HG03521 (cell line): ENCODE measurements around the gene ANAPC16.
"Not testable (repeated sequence)": the region's sequence is repeated elsewhere in the genome, so short reads cannot be mapped to it uniquely, and the experiment has no call there.

Source experiments
- ATAC-seq: cut with Tn5 transposase; IDR thresholded peaks from one replicate; pipeline ENCODE4 v1.9.1; 2021; ENCODE audit warnings: mild to moderate bottlenecking, moderate library complexity; ENCODE audit not compliant: unreplicated experiment

ANAPC16 gene

DNA sequence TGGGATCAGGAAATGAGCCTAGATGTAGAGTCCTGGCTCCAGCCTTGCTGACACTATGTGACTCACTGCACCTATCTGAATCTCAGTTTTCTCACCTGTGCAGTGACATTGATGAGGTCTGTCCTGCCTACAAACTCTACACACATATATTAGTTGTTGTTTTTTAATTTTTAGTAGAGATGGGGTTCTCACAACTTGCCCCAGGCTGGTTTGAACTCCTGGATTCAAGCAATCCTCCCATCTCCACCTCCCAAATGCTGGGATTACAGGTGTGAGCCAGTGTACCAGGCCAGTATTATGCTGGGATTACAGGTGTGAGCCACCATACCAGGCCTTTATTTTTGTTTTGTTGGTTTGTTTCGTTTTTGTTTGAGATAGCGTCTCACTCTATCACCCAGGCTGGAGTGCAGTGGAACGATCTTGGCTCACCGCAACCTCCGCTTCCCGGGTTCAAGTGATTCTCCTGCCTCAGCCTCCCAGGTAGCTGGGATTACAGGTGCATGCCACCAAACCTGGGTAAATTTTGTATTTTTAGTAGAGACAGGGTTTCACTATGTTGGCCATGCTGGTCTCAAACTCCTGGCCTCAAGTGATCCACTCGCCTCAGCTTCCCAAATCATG is 46.1 kb downstream of the ANAPC16 start:
- ATAC-seq: no peak

DNA sequence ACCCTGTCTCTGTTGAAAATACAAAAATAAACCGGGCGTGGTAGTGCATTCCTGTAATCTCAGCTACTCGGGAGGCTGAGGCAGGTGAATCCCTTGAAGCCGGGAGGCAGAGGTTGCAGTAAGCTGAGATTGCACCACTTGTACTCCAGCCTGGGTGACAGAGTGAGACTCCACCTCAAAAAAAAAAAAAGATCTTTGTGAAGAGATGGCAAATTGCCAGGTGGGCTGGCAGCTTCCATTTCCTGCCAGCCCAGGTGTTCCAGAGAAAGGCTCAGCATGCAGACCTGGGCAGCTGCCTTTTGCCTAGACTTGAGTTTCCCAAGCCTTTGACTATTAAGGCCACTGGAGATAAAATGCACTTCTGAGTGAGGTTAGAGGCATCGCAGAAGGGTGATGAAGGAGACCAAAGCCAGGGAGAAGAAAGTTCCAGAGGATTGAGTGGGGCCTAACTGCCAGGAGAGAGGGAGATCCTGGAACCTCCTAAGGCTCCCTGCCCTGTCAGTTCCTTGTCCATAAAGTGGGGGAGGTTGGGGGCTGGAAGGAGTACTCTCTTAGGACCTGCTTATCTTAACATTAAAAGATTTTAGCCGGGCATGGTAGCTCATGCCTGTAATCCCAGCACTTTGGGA is 47.9 kb downstream of the ANAPC16 start:
- no peak for ATAC-seq

DNA sequence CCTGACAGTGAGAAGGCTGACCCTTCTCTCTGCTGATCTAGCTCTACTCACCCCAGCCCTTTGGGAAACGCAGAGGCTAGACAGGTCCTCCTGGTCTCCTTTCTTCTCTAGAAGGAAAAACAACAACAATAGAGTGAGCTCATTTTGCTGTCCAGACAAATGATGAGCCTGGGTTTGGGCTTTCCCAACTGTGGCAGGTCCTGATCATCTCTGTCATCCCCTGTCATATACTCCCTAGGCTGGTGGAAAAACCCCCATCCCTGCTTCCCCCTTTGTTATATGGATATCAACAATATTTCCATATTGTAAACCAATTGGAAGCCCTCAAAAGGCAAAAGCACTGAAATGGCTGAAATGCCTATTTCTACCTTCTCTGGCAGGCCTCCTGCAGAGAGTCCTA is 48.7 kb downstream of the ANAPC16 start:
- no peak for ATAC-seq

DNA sequence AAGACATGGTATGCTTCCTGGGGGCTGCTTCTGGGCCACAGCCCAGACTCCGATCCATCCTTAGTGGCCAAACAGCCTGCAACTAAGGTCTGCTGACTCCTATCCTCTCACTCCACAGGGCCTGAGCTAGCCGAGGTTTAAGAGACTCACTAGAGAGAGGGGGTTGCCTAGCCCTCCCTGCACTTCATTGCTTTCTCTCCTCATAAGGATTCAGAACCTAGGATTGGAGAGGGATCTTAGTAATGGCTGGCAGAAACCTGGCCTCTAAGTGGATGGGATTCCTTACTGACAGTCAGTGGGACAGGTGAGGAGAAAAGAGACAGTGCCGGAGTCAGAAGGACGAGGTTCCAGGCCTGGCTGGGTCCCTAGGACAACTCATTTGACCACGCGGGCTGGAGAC is 49.7 kb downstream of the ANAPC16 start:
- ATAC-seq: no peak

DNA sequence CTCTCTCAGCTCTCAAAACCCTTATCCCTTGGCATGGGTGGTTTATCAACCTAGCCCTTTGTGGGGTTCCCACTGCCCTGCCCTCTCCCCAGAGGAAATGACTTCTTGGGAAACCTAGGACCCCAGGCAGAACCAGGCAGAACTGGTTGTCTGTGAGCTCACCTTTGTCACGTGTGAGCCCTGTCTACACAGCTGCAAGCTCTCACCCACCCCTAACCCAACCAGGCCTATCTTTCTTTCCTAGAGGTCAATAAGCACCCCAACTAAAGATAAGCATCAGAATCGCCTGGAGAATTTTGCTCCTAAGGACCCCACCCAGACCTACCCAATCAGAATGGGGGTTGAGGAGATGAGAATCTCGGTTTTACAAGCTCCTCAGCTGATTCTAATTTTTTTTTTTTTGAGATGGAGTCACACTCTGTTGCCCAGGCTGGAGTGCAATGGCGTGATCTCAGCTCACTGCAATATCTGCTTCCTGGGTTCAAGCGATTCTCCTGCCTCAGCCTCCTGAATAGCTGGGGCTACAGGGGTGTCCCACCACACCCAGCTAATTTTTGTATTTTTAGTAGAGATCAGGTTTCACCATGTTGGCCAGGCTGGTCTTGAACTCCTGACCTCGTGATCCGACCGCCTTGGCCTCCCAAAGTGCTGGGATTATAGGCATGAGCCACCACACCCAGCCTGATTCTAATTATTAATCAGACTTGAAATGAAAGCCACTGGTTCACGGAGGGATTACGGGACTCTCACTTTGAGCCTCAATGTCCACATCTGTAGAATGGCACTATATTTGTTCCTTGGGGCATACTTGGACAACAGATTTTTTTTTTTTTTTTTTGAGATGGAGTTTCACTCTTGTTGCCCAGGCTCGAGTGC is 50.4 kb downstream of the ANAPC16 start:
- ATAC-seq: no peak

DNA sequence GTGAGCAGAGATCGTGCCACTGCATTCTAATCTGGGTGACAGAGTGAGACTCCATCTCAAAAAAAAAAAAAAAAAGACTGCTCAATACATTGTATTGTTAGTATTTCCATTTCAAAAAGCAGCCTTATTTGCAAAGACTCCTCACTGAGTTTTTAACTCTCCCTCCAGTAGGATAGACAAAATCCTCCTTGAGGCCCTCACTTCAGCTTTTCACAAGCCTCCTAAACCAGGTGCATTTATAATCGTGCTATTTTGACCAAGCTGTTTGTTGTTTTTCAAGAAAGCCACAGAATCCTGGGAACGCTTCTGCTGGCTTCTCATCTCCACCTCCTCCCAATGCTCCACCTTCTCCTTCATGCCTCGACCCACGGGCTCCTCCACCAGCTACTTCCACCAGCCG is 51.6 kb downstream of the ANAPC16 start:
- ATAC-seq: no peak

DNA sequence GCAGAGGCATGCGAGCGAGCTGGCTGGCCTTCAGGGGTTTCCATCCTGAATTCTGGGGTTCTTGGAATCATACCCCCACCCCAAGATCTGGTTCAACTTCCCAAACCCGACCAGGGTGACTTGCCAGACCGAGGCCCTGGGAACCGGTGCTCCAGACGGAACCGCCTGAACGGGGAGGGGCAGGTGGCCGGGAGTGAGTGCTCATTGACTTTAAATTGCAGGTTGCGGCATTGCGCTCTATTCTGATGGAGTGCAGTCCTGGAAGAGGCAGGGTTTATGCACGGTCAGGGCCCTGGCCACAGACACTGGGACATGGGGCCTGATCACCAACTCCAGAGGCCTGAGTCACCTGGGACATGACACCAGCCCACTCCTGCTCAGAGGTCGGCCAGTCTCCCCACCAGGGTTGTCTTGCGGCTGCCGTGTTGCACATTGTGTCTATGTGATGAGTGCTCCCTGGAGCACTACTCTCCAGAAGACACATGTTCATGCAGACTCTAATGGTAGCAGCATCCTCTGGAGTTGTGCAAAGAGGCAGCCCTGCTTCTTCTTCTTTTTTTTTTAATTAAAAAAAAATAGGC is 52.1 kb downstream of the ANAPC16 start:
- no peak for ATAC-seq

DNA sequence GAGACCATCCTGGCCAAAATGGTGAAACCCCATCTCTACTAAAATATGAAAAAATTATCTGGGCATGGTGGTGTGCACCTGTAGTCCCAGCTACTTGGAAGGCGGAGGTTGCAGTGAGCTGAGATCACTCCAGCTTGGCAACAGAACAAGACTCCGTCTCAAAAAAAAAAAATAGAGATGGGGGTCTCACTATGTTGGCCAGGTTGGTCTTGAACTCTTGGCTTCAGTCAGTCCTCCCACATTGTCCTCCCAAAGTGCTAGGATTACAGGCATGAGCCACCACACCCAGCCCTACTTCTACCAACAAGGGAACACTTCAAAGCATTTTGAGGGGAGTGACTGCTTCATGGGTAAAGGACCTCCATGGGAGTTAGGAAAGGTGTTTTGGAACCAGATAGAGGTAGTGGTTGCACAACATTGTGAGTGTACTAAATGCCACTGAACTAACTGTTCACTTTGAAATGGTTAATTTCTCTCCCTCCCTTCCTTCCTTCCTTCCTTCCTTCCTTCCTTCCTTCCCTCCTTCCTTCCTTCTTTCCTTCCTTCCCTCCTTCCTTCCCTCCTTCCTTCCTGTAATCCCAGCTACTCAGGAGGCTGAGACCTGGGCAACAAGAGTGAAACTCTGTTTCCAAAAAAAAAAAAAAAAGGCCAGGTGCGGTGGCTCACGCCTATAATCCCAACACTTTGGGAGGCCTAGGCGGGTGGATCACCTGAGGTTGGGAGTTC is 52.8 kb downstream of the ANAPC16 start:
- ATAC-seq: not testable (repeated sequence)

DNA sequence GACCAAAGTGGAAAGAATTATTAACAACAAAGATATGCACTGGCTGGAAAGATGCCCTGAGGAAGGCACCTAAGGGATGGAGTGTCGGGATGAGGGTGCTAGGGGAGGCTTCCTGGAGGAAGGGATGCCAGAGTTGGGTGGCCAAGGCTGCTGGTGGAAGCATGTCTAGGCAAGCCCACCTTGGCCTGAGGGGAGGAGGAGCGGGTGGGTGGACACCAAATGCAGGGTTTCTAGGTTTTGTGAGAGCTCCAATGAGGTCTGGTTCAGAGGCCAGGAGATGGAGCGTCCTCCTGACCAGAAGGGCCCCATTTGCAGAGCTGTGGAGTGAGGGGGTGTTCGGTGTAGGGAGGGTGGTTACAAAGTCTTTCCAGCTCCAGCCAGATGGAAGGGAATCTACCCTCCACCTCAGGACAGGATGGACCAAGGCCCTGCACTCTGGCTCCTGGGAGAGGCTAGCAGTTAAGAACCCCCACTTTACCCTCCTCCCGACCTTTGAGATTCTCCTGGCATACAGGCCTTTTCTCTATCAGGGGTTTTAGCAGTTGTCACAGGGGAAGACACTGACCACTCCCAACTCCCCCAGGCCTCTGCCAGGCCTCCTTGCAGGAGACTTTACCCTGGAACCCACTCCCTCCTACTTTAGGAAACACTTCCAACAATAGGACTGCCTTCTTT is 54.9 kb downstream of the ANAPC16 start:
- no peak for ATAC-seq

DNA sequence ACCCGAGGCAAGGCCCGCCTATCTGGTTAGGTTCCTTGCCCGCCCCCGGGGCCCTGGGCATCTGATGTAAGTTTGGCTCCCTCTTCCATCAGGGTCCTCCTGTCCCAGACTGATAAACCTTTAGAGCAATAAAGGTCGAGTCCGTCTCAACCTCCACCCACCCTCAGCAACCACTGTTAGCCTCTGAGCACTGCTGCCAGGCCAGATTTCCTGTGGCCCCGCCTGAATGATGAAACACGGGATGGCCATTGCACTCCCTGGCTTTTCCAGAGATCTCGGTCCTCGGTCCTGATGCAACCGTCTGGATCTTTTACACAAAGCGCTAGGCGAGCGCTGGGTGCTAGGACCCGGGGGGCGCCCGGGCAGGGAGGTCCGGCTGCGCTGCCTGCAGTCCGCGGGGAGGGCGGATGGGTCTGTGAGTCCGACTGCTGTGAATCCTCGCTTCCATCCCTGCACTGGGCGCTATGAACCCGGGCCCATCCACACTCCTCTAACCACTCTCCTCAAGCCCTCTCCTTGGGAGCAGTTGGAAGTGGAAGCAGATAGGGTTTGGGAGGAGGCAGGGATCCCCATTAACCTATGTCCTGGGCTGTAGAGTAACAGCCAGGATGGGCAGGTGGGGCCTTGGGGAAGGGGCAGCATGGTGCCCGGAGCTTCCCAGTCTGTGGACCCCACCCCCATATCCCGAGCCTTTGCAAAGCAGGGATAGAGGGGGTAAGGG is 57.0 kb downstream of the ANAPC16 start:
- no peak for ATAC-seq

DNA sequence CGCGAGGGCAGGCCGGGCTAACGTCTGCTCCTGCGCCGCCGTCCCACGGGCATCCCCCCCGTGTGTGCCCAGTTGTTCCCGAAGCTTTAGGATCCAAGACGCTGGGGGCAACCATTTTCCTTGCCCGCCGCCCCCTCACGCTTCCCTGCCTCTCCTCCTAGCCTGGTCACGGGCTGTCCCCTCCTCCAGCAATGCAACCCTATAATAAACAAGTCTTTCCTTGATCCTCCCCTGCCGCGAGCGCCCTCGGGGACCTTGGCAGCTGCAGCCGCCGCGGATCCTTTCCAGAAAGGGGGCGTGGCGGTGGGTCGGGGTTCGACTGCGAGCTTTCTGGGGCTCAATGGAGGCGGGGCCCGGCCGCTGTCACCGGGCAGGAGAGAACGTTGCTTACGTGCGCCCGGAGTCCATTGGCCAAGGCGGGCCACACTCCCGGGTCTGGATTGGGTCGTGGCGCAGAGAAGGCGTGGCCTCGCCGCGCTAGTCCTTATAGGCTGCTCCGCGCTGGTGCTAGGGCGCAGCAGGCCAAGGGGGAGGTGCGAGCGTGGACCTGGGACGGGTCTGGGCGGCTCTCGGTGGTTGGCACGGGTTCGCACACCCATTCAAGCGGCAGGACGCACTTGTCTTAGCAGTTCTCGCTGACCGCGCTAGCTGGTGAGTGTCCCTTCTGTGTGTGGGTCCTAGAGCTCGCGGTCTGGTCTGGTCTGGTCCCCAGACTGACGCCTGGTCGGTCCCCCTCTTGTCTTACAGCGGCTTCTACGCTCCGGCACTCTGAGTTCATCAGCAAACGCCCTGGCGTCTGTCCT is 57.8 kb downstream of the ANAPC16 start, which contains the start of gene DDIT4:
TSS of gene DDIT4 (plus strand) at position 515 of the 803 bp plus-strand sequence. CDS start 293 bp downstream, outside the sequence.
- peak; percentile 85 for ATAC-seq

DNA sequence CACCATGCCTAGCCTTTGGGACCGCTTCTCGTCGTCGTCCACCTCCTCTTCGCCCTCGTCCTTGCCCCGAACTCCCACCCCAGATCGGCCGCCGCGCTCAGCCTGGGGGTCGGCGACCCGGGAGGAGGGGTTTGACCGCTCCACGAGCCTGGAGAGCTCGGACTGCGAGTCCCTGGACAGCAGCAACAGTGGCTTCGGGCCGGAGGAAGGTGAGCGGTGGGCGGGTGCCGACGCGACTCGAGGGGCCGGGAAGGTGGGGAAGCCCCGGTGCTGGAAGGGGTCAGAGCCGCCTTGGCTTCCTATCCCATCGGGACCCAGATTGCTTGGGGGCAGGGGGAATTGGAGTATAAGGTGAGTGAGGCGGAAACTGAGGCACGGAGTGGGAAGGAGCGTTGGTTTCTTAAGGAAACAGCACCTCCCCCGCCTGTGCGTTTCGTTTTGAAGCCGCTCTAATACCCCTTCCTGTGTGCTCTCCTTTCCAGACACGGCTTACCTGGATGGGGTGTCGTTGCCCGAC is 58.5 kb downstream of the ANAPC16 start:
- no peak for ATAC-seq

DNA sequence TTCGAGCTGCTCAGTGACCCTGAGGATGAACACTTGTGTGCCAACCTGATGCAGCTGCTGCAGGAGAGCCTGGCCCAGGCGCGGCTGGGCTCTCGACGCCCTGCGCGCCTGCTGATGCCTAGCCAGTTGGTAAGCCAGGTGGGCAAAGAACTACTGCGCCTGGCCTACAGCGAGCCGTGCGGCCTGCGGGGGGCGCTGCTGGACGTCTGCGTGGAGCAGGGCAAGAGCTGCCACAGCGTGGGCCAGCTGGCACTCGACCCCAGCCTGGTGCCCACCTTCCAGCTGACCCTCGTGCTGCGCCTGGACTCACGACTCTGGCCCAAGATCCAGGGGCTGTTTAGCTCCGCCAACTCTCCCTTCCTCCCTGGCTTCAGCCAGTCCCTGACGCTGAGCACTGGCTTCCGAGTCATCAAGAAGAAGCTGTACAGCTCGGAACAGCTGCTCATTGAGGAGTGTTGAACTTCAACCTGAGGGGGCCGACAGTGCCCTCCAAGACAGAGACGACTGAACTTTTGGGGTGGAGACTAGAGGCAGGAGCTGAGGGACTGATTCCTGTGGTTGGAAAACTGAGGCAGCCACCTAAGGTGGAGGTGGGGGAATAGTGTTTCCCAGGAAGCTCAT is 59.0 kb downstream of the ANAPC16 start:
- ATAC-seq: no peak

DNA sequence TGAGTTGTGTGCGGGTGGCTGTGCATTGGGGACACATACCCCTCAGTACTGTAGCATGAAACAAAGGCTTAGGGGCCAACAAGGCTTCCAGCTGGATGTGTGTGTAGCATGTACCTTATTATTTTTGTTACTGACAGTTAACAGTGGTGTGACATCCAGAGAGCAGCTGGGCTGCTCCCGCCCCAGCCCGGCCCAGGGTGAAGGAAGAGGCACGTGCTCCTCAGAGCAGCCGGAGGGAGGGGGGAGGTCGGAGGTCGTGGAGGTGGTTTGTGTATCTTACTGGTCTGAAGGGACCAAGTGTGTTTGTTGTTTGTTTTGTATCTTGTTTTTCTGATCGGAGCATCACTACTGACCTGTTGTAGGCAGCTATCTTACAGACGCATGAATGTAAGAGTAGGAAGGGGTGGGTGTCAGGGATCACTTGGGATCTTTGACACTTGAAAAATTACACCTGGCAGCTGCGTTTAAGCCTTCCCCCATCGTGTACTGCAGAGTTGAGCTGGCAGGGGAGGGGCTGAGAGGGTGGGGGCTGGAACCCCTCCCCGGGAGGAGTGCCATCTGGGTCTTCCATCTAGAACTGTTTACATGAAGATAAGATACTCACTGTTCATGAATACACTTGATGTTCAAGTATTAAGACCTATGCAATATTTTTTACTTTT is 59.7 kb downstream of the ANAPC16 start:
- no peak for ATAC-seq

DNA sequence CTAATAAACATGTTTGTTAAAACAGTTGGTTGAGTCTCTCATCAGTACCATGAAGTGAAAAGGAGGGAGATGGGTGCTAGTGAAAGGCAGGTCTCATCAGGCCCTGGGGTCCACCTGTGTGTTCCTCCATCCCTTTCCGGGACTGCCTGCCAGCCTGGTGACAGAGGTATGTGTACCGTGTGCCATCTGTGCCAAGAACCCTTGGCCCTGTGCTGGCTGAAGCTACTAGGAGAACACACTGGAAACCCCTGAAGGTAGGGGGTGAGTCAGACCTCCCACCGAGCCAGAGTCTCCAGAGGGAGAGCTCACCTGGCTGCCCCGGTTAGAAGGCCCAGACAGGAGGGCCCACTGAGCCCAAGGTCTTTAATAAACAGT is 60.2 kb downstream of the ANAPC16 start:
- ATAC-seq: no peak

DNA sequence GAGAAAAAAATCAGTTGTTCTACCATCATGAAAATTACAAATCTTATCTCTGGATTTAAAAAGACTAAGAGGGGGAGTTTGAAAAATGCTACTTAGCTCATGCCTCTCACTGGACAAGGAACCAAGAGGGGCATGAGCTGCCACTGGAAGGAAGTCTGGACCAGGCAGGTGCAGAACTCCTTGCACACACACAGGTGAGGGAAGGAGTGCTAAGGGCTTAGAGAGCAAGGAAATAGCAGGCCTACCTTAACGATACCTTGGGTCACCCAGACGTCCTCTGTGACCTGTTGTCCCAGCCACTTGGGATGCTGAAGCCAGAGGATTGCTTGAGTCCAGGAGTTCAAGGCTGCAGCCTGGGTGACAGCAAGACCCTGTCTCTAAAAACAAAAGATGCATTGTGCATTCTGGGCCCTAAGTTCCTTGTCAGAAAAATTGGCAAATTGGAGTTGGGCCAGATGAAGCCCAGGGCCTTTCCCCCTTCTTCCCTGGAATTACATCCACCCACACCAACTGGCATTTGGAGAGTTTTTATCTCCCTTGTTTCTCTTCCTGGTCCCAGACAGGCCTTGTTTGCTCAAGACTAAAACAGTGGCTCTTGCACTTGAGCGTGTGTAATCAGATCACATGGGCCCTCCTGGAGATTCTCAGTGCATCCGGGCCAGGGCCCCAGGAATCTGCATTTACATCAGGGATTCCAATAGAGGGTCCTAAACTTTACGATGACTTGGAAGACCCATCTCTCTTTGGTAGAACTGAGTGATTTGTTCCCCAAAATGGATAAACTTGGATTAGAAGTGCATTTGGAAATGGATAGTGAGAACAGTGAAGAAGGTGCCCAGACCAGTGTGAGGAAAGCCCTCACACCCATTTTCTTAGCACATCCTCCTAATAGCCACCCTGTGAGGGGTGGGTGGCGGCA is 60.9 kb downstream of the ANAPC16 start:
- ATAC-seq: no peak
